ENCODE results near the gene MOB3A.

GRCh38 chr19:2089727-2090053 is 6.4 kb downstream of the MOB3A start:
- TF ChIP-seq CTCF (IDR thresholded peaks at IDR 0.05) (no peak), EP300 (IDR thresholded peaks at IDR 0.05) (no peak), POLR2A (IDR thresholded peaks at IDR 0.05) (no peak)

All from upper lobe of left lung (tissue), 4 donors.